ENCODE results near the gene LRRC61. TPM values are rescaled to one million over a fixed set of nuclear protein-coding genes. Genes with fewer than 3 reads are reported as not detected.

LRRC61 gene
- total and polyA plus RNA-seq, 7 donors: 0.88 to 4.4 (median 3.3) TPM

DNA sequence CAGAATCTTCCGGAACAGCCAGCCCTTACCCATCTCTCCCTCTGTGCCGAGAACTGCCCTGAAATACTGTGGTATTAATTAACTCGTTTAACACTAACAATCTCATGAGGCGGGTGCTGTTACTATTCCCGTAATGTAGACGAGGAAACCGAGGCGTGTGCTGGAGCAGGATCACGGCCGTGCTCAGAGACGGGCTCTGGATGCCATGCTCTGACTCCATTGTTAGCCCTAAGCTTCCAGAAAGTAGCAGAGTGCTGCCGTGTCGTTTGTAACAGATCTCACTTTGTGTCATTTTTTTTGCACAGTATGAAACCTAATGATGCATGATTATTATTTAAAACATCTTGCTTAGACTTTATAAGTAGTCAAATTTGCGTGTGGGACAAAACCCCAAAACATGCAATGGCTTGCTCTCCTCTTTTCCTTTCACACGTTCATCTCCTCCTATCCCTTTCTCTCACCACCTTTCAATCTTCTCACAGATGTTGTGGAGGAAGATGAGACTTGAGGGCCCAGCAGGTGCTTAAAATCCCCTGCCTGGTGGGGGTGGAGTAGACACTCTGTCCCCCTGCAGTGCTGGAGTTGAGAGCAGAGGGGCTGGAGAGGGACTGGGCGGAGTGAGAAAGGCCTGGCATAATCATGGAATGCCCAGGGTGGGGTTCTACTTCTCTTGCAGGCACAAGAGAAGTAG lies 672 bp downstream of the LRRC61 start:
- H3K27ac ChIP-seq: no peak overlapping the region
- intact Hi-C loops (cut with DNase I): no loop called here

DNA sequence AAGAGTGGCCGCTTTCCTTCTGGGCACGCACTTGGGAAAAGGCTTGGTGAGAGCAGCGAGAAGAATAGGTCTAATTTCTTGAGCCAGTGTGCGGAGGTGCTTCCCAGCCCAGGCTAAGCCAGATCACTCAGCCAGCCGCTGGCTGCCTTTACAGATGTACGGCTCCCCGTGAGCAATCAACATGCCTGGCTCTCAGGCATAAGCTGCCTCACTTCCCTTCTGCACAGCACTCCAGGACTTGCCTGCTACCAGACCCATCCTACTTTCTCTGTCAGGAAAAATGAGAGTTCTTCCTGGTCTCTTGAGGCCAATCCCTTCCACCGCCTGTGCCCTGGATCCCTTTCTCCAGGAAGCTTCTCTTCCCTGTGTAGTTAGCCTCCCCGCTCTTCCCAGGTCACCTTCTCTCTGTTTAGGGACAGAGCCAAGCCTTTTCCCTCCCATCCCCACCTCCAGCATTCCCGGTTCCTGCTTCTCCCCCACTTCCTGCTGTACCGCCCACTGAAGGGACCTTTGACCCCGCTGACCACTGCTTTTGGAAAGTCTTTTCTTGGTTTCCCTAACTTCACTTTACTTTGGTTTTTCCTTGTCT lies 1.3 kb downstream of the LRRC61 start:
- TF ChIP-seq CTCF (IDR thresholded peaks at IDR 0.05): no peak
- ATAC-seq (no peak), DNase-seq (no peak)
- Histone ChIP-seq H3K27me3 (ENCODE audit: insufficient read depth in 3 of 3, low read length in 2 of 3) (peaks cover 0 to 5% (median 3%) of the 10 kb centered on the region in 3 donors), H3K4me3 (peak overlapping the region; percentile 78), H3K36me3 (ENCODE audit: insufficient read depth in 1 of 2, low read depth in 1 of 2) (peaks cover 0 to 3% of the 10 kb centered on the region in 2 donors), H3K4me1 (no peaks in the 10 kb centered on the region), H3K9me3 (no peaks in the 10 kb centered on the region), H3K27ac (no peak overlapping the region)
- 72 to 78% (median 72%) methylated on average over 12 of the region's 12 CpGs for WGBS, 3 donors
- intact Hi-C loops (cut with DNase I): no loop called here

More for the DNA sequence above, 672 bp downstream of the LRRC61 start:
- Histone ChIP-seq H3K27me3 (ENCODE audit: insufficient read depth in 3 of 3, low read length in 2 of 3) (peaks cover 0 to 5% (median 3%) of the 10 kb centered on the region in 3 donors), H3K9me3 (no peaks in the 10 kb centered on the region), H3K4me1 (no peaks in the 10 kb centered on the region), H3K36me3 (ENCODE audit: insufficient read depth in 1 of 2, low read depth in 1 of 2) (peaks cover 0 to 3% of the 10 kb centered on the region in 2 donors), H3K4me3 (peak overlapping the region; percentile 78)
- ATAC-seq (peak in 3 of 4 donors; percentile 12 to 39 (median 23)), DNase-seq (no peak)
- WGBS, 3 donors: 26 to 29% (median 28%) methylated on average over 16 of the region's 16 CpGs
- no peak for TF ChIP-seq CTCF (IDR thresholded peaks at IDR 0.05)

GRCh38 chr7:150325110-150325611 lies 2.0 kb downstream of the LRRC61 start:
- WGBS, 3 donors: 63 to 85% (median 64%) methylated on average over 10 of the region's 10 CpGs
- peak in 1 of 2 donors; percentile 61 for DNase-seq

DNA sequence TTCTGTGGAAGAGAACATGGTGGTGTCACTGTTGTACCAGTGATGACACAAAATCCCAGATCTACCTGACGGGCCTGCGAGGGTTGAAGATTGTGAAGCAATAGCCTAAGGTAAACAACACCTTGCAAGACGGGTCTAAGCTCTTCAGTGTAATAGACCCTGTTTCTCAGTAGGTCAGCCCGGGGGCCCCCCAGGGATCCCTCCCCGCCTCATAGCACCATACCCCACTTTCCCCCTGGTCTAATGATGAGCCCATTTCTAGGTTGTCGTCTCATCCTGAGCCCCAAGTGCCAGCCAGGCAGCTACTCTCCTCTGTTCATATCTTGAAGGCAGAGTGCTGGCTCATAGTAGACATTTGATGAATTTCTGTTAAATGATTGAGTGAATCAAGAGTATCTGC lies 2.7 kb downstream of the LRRC61 start:
- Histone ChIP-seq H3K9me3 (no peaks in the 10 kb centered on the region), H3K27me3 (ENCODE audit: insufficient read depth in 3 of 3, low read length in 2 of 3) (peaks cover 0 to 5% (median 3%) of the 10 kb centered on the region in 3 donors), H3K27ac (no peak overlapping the region), H3K4me1 (no peaks in the 10 kb centered on the region), H3K4me3 (no peak overlapping the region), H3K36me3 (ENCODE audit: insufficient read depth in 1 of 2, low read depth in 1 of 2) (peaks cover 0 to 3% of the 10 kb centered on the region in 2 donors)
- intact Hi-C loops (cut with DNase I): no loop called here
- DNase-seq: no peak
- WGBS, 3 donors: 96 to 98% (median 96%) methylated on average over 6 of the region's 6 CpGs
- no peak for ATAC-seq
- TF ChIP-seq CTCF (IDR thresholded peaks at IDR 0.05): no peak

More at GRCh38 chr7:150325110-150325611, 2.0 kb downstream of the LRRC61 start:
- intact Hi-C loops (cut with DNase I): no loop called here
- Histone ChIP-seq H3K9me3 (no peaks in the 10 kb centered on the region), H3K27ac (peak overlapping the region; percentile 23), H3K27me3 (ENCODE audit: insufficient read depth in 3 of 3, low read length in 2 of 3) (peaks cover 0 to 5% (median 3%) of the 10 kb centered on the region in 3 donors), H3K36me3 (ENCODE audit: insufficient read depth in 1 of 2, low read depth in 1 of 2) (peaks cover 0 to 3% of the 10 kb centered on the region in 2 donors), H3K4me3 (no peak overlapping the region), H3K4me1 (no peaks in the 10 kb centered on the region)
- ATAC-seq: peak; percentile 27 to 45 (median 34)
- no peak for TF ChIP-seq CTCF (IDR thresholded peaks at IDR 0.05)

Measured in psoas muscle (tissue), 8 donors.